ENCODE results near the gene TUBD1.
"Not testable (repeated sequence)": the region's sequence is repeated elsewhere in the genome, so short reads cannot be mapped to it uniquely, and the experiment has no call there.

Gene TUBD1

GRCh38 chr17:59856859-59857794 is 35.6 kb downstream of the TUBD1 start:
- no peaks in the 10 kb centered on the region for H3K36me3 ChIP-seq (ENCODE audit: low read length)
- no peak overlapping the region for H3K4me3 ChIP-seq (ENCODE audit: insufficient read depth, low read length, poor library complexity, severe bottlenecking)
- no peak overlapping the region for H3K9ac ChIP-seq (ENCODE audit: low read length)
- no peaks in the 10 kb centered on the region for H3K9me3 ChIP-seq (ENCODE audit: insufficient read depth, low read length)
- no peak overlapping the region for H3K27ac ChIP-seq (ENCODE audit: low read depth, low read length)
- H3F3A ChIP-seq (ENCODE audit: insufficient read depth), result no peaks in the 10 kb centered on the region
- no peaks in the 10 kb centered on the region for H3K27me3 ChIP-seq (ENCODE audit: low read length)
- H3K79me2 ChIP-seq (ENCODE audit: insufficient read depth, low read length), result no peaks in the 10 kb centered on the region
- no peaks in the 10 kb centered on the region for H3K9me2 ChIP-seq (replicated peaks; ENCODE audit: insufficient read depth, low read length)
- TF ChIP-seq CTCF (IDR thresholded peaks at IDR 0.05; ENCODE audit: insufficient read depth, low read length, poor library complexity, severe bottlenecking), result no peak
- TF ChIP-seq EZH2phosphoT487 (conservative IDR thresholded peaks at IDR 0.05; ENCODE audit: low read length), result no peak
- no peak overlapping the region for H3K4me2 ChIP-seq (ENCODE audit: low read depth, low read length, poor library complexity, severe bottlenecking)
- H4K20me1 ChIP-seq (ENCODE audit: low read depth, low read length), result no peaks in the 10 kb centered on the region
- no peak overlapping the region for H2AFZ ChIP-seq (ENCODE audit: low read depth, low read length, severe bottlenecking)

- H2AFZ ChIP-seq (ENCODE audit: low read depth, low read length, severe bottlenecking); H3K4me2 ChIP-seq (ENCODE audit: low read depth, low read length, poor library complexity, severe bottlenecking); H3K9me2 ChIP-seq (replicated peaks; ENCODE audit: insufficient read depth, low read length); H3K36me3 ChIP-seq (ENCODE audit: low read length); H3K27me3 ChIP-seq (ENCODE audit: low read length); H4K20me1 ChIP-seq (ENCODE audit: low read depth, low read length); H3K4me3 ChIP-seq (ENCODE audit: insufficient read depth, low read length, poor library complexity, severe bottlenecking); H3K79me2 ChIP-seq (ENCODE audit: insufficient read depth, low read length); H3K9ac ChIP-seq (ENCODE audit: low read length); H3K9me3 ChIP-seq (ENCODE audit: insufficient read depth, low read length); H3K27ac ChIP-seq (ENCODE audit: low read depth, low read length); H3F3A ChIP-seq (ENCODE audit: insufficient read depth): not testable (repeated sequence)
These were observed 38.6 kb downstream of the TUBD1 start for GRCh38 chr17:59853919-59854729.

GRCh38 chr17:59853168-59853918 is 39.4 kb downstream of the TUBD1 start:
- Histone ChIP-seq H3K79me2 (ENCODE audit: insufficient read depth, low read length) (no peaks in the 10 kb centered on the region), H3K4me3 (ENCODE audit: insufficient read depth, low read length, poor library complexity, severe bottlenecking) (no peak overlapping the region), H3K4me2 (ENCODE audit: low read depth, low read length, poor library complexity, severe bottlenecking) (no peak overlapping the region), H3K9ac (ENCODE audit: low read length) (no peak overlapping the region), H3K27me3 (ENCODE audit: low read length) (no peaks in the 10 kb centered on the region), H2AFZ (ENCODE audit: low read depth, low read length, severe bottlenecking) (no peak overlapping the region), H3K9me2 (replicated peaks; ENCODE audit: insufficient read depth, low read length) (no peaks in the 10 kb centered on the region), H4K20me1 (ENCODE audit: low read depth, low read length) (no peaks in the 10 kb centered on the region), H3K36me3 (ENCODE audit: low read length) (no peaks in the 10 kb centered on the region), H3K27ac (ENCODE audit: low read depth, low read length) (no peak overlapping the region), H3F3A (ENCODE audit: insufficient read depth) (no peaks in the 10 kb centered on the region), H3K9me3 (ENCODE audit: insufficient read depth, low read length) (no peaks in the 10 kb centered on the region)
- no peak for TF ChIP-seq EZH2phosphoT487 (conservative IDR thresholded peaks at IDR 0.05; ENCODE audit: low read length)
- peak; percentile 26 for TF ChIP-seq CTCF (IDR thresholded peaks at IDR 0.05; ENCODE audit: insufficient read depth, low read length, poor library complexity, severe bottlenecking)

DNA sequence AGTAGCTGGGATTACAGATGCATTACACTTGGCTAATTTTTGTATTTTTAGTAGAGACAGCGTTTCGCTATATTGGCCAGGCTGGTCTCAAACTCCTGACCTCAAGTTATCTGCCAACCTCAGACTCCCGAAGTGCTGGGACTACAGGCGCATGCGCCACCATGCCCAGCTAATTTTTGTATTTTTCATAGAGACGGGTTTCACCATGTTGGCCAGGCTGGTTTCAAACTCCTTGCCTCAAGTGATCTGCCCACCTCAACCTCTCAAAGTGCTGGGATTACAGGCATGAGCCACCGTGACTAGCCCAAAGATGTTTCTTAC is 39.9 kb downstream of the TUBD1 start:
- not testable (repeated sequence) for H4K20me1 ChIP-seq (ENCODE audit: low read depth, low read length); H3K9me2 ChIP-seq (replicated peaks; ENCODE audit: insufficient read depth, low read length); H3K27me3 ChIP-seq (ENCODE audit: low read length); H3K27ac ChIP-seq (ENCODE audit: low read depth, low read length); H2AFZ ChIP-seq (ENCODE audit: low read depth, low read length, severe bottlenecking); H3K9me3 ChIP-seq (ENCODE audit: insufficient read depth, low read length); H3K4me3 ChIP-seq (ENCODE audit: insufficient read depth, low read length, poor library complexity, severe bottlenecking); H3K9ac ChIP-seq (ENCODE audit: low read length); H3K36me3 ChIP-seq (ENCODE audit: low read length); H3F3A ChIP-seq (ENCODE audit: insufficient read depth); H3K4me2 ChIP-seq (ENCODE audit: low read depth, low read length, poor library complexity, severe bottlenecking); H3K79me2 ChIP-seq (ENCODE audit: insufficient read depth, low read length)
